ENCODE measurements around the gene SLC6A8.

GRCh38 chrX:153700376-153700945 is 12.7 kb downstream of the SLC6A8 start:
- TF ChIP-seq CTCF (IDR thresholded peaks at IDR 0.05) (no peak), POLR2A (IDR thresholded peaks at IDR 0.05) (no peak)

Data from prostate gland (tissue), 2 donors.